ENCODE results near the gene ZNF385D.

The ZNF385D gene

DNA sequence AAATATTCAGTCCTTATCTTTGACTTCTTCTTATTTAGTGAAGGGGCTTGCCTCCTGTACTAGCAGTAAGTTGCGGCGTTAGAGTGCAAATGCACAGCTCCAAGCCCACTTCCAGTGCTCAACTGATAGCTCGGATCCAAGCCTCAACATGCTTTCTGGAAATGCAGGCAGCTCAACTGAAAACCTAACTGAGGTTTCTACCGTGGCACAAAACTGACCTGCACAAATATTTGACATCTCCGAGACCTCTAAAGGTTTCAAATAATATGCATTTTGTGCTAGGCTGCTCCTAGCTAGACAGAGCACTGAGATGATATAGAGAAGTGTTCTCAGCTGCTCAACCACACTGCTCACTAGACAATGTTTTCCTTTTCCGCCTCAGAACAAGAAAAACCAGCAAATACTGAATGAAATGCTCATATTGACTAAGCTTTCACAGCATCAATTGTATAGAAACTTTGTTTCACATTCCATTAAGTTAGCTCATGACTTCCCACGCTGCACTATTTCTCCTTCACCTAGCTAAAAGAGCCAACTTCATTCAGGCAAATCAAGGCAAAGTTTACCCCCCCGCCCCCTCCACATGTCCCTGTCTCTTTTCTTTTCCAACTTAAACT, 822 bp downstream of the ZNF385D start:
- no peak for DNase-seq (ENCODE audit: low spot score)

GRCh38 chr3:21747966-21748555, 2.9 kb downstream of the ZNF385D start:
- DNase-seq (ENCODE audit: low spot score), result no peak

DNA sequence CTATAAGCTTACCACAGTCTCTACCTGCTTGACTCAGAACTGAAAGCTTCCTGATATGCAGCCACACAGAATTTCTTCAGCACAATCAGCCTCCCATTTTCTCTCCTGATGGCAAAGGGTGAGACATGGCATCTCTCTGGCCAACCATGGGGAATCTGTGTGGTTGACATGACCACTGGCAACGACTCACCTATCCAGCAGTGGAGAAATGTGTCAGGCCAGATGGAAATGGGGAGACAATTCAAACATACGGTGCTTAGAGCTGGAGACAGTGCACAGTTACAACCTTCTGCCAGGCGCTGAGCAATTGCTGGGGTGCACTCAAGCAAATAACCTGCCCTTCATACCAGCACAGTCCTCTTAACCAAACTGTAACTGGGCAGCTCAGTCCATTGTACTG, 3.6 kb downstream of the ZNF385D start:
- no peak for DNase-seq (ENCODE audit: low spot score)

- DNase-seq (ENCODE audit: low spot score), result no peak
Observed at GRCh38 chr3:21745966-21746365, 5.0 kb downstream of the ZNF385D start.

DNA sequence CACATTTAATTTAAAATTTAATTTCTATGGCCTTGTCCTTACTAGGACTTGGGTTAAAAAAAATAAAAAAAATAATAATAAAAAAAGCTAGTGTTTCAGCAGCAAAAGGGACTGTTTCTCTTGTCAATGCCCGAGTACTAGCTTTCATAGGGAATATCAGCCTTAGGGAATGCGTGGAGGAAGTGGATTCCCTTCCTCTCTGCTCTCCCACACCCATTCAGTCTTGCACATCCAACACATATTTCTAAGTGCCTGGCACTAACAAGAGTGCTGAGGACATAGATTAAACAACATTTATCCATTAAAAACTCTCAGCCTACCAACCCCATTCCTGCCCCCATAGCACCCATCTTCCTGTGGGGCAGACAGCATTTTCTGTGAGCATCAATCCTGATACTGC, 6.2 kb downstream of the ZNF385D start:
- DNase-seq (ENCODE audit: low spot score), result no peak

- no peak for DNase-seq (ENCODE audit: low spot score)
Observed at GRCh38 chr3:21738935-21739702, 11.9 kb downstream of the ZNF385D start.

- DNase-seq (ENCODE audit: low spot score), result no peak
Observed at GRCh38 chr3:21738283-21738682, 12.7 kb downstream of the ZNF385D start.

DNA sequence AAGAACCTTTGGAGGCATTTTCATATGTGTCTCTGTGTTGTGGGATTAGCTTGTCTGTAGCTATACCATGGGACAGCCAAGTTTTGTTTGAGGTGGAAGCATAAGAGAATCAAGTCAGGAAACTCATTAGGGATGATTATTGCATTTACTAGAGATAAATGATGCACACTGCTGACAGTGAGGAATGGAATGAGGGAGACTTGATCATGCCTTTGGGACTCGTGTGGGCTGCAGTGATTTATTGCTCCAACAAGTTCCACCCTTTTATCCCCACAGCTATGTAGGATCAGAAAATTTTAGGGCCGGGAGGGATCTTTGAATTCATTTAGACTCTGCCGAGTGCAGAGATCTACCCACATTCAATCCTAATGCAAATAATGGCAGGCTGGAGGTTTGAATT, 16.3 kb downstream of the ZNF385D start:
- no peak for DNase-seq (ENCODE audit: low spot score)

DNA sequence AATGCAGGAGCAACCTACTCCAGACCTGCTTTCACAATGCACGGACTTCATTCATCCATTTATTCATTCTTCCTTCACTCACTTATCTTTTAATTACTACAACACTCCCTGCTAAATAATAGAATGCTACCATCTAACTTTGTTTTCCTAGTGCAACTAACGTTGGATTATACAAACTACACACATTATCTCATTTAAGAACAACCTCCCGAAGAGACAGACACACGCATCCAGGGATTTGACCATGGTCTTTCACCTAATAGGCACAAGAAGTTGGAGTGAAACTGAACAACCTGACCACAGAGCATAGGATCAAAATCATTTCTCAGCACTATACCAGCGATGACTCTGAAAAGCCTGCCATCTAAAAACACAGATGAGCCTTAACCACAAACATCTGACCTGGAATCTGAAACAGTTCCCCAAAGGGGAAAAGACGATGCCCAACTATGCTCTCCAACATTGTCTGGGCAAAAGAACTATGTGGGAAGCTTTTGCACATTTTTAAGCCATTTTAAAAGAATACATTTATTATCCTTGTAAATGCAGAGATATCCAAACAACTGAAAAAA, 21.0 kb downstream of the ZNF385D start:
- DNase-seq (ENCODE audit: low spot score), result no peak

GRCh38 chr3:21729331-21729730, 21.7 kb downstream of the ZNF385D start:
- no peak for DNase-seq (ENCODE audit: low spot score)

DNA sequence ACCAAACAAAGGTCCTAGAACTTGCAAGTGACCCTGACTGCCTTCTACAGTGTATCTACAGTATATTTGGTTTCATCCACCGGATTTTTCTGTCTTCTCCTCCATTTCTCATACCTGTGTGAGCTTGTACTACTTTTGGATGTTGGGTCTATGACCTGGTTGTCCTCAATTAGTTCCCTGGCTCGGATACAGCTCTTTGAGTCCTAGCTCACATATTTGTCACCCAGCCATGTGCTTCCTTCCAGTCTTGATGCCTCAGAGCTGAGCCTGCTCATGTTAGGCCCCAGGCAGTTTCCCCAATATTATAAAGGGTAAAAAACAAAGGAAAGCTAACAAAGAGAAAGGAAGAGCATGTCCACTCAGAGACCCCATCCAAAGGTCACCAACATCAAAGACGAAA, 28.2 kb downstream of the ZNF385D start:
- DNase-seq (ENCODE audit: low spot score), result no peak

GRCh38 chr3:21722301-21722700, 28.7 kb downstream of the ZNF385D start:
- DNase-seq (ENCODE audit: low spot score), result no peak

GRCh38 chr3:21718943-21719591, 31.9 kb downstream of the ZNF385D start:
- DNase-seq (ENCODE audit: low spot score), result no peak

DNA sequence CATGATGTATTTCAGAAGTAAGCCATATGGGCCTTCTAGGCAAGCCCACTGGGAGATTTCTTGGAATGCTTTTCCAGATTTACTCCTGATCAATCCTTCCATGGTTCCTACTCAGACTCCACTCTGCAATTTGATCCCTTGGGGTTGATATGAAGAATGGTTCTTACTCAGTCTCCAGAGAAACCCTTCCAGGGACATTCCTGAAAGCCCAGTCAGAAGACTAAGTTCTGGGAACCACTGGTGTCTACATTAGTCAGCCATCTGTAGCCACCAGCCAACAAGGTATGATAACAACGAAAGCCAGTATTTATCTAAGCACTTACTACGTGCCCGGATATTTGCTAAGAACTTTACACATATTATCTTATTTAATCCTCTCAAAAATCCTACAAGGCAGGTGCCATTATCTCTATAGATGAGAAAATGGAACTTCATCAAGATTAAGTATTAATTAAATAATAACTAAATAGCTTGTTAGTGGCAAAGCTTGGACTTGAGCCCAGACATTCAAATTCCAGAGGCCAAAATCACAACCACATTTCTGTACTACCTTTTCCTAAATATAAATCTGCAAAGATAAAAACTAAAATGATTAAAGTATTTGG, 32.7 kb downstream of the ZNF385D start:
- no peak for DNase-seq (ENCODE audit: low spot score)

DNA sequence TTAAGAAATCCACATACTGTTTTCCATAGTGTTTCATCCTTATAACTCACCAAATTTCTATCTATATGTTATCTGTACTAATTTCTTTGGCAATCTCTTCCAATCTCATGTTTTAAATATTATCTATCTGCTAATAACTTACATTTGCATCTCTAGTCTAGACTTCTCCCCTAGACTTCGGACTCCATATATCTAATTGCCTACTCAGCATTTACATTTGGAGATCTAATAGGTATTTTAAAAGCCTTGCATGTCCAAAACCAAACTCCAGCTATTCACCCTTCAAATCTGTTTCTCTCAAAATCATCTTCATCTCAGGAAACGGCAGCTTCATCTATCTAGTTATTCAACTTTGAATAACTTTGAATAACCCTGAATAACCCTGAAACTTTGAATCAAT, 35.3 kb downstream of the ZNF385D start:
- no peak for DNase-seq (ENCODE audit: low spot score)

- no peak for DNase-seq (ENCODE audit: low spot score)
Observed at GRCh38 chr3:21705769-21706168, 45.2 kb downstream of the ZNF385D start.

- no peak for DNase-seq (ENCODE audit: low spot score)
Observed at GRCh38 chr3:21704796-21705195, 46.2 kb downstream of the ZNF385D start.

- DNase-seq (ENCODE audit: low spot score), result no peak
Observed at GRCh38 chr3:21703291-21703690, 47.7 kb downstream of the ZNF385D start.

- no peak for DNase-seq (ENCODE audit: low spot score)
Observed at GRCh38 chr3:21697707-21698106, 53.3 kb downstream of the ZNF385D start.

- no peak for DNase-seq (ENCODE audit: low spot score)
Observed at GRCh38 chr3:21694506-21694905, 56.5 kb downstream of the ZNF385D start.

- DNase-seq (ENCODE audit: low spot score), result no peak
Observed at GRCh38 chr3:21691036-21691435, 60.0 kb downstream of the ZNF385D start.

DNA sequence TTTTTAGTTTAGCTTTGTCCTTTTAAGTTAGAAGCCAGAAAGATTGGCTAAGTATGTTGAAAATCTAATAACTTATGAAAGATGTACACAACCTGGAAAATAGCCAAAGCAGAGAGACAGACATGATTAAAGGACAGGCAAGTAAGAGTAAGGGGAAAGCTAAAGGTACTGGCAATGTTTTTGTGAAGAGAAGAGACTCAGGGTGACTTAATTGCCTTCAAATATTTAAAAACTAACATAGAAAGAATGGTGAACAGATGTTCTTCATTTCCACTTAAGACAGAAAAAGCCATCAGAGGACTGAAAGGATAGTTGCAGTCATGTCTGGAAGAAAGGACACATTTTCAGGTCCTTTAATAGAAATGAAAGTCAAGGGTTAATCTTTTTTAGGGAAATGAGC, 68.8 kb downstream of the ZNF385D start:
- no peak for DNase-seq (ENCODE audit: low spot score)
